ENCODE results near the gene MOGAT2.

DNA sequence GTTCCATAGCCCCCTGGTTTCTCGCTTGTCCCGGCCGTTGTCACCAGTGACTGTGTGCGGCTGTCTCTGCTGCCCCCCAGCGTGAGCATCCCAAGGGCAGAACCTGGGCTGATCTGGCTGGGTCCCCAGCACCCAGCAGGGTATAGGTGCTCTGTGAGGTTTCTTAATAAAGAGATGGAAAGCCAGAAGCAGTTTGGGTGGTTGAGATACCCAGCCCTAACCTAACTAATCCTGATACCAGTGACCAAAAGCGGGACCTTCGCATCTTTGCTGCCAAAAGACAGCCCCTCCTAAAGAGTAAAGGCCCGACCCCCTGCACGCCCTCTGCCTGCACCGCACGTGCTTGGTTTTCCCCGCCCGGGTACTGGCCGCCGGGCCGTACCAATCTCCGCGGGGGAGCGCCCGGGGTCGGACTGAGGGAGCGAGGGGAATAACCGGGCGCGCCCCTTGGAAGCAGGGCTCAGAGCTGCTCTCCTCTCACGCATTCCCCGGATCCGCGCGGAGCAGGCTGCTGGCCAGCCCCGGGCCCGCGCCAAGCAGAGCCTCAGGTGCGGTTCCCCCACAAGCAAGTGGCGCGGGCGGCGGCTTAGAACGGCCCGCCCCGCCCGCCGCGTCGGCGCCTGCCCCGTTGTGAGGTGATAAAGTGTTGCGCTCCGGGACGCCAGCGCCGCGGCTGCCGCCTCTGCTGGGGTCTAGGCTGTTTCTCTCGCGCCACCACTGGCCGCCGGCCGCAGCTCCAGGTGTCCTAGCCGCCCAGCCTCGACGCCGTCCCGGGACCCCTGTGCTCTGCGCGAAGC is 50.7 kb downstream of the MOGAT2 start, which contains the start of gene DGAT2:
- no peak for TF ChIP-seq AGO1 (IDR thresholded peaks at IDR 0.05; ENCODE audit: low read depth, low read length, poor library complexity, severe bottlenecking)
- TF ChIP-seq STAT5B (CRISPR knock-in tag; IDR thresholded peaks at IDR 0.05), result no peak; the same call in 1 of the 2 replicates
- TF ChIP-seq ZNF138 (CRISPR knock-in tag; IDR thresholded peaks at IDR 0.05; ENCODE audit: low read depth), result peak; percentile 66; the same call in 1 of the 2 replicates
- no peak for TF ChIP-seq ZNF350 (CRISPR knock-in tag; IDR thresholded peaks at IDR 0.05; ENCODE audit: borderline replicate concordance, low read depth)
- no peak for TF ChIP-seq HOXA7 (CRISPR knock-in tag; IDR thresholded peaks at IDR 0.05)
- TF ChIP-seq ZZZ3 (CRISPR knock-in tag; IDR thresholded peaks at IDR 0.05; ENCODE audit: borderline replicate concordance), result no peak
- peak; percentile 92 for TF ChIP-seq ZNF17 (CRISPR knock-in tag; IDR thresholded peaks at IDR 0.05)
- TF ChIP-seq, protein P1, sequence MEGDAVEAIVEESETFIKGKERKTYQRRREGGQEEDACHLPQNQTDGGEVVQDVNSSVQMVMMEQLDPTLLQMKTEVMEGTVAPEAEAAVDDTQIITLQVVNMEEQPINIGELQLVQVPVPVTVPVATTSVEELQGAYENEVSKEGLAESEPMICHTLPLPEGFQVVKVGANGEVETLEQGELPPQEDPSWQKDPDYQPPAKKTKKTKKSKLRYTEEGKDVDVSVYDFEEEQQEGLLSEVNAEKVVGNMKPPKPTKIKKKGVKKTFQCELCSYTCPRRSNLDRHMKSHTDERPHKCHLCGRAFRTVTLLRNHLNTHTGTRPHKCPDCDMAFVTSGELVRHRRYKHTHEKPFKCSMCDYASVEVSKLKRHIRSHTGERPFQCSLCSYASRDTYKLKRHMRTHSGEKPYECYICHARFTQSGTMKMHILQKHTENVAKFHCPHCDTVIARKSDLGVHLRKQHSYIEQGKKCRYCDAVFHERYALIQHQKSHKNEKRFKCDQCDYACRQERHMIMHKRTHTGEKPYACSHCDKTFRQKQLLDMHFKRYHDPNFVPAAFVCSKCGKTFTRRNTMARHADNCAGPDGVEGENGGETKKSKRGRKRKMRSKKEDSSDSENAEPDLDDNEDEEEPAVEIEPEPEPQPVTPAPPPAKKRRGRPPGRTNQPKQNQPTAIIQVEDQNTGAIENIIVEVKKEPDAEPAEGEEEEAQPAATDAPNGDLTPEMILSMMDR (CRISPR knock-in tag; IDR thresholded peaks at IDR 0.05), result peak; percentile 95
- TF ChIP-seq TAF1 (CRISPR knock-in tag; IDR thresholded peaks at IDR 0.05), result peak; percentile 77
